ENCODE data around the gene PNPLA3.

GRCh38 chr22:43886231-43886630 is 37.4 kb upstream of the PNPLA3 start:
- TF ChIP-seq POLR2A (IDR thresholded peaks at IDR 0.05; ENCODE audit: low read depth, low read length): no peak
- TF ChIP-seq CEBPB (IDR thresholded peaks at IDR 0.05; ENCODE audit: low read depth, low read length): no peak
- TF ChIP-seq CTCF (conservative IDR thresholded peaks at IDR 0.05; ENCODE audit: low read depth, low read length): no peak
- TF ChIP-seq CHD1 (IDR thresholded peaks at IDR 0.05; ENCODE audit: low read depth, low read length): no peak
- TF ChIP-seq NFE2L2 (IDR thresholded peaks at IDR 0.05; ENCODE audit: low read depth, low read length): no peak
- TF ChIP-seq BHLHE40 (IDR thresholded peaks at IDR 0.05; ENCODE audit: low read depth, low read length): no peak
- no peak for TF ChIP-seq RAD21 (IDR thresholded peaks at IDR 0.05; ENCODE audit: low read length)
- TF ChIP-seq USF2 (IDR thresholded peaks at IDR 0.05; ENCODE audit: low read depth, low read length): no peak
